Thoracic aorta (tissue), 2 donors: ENCODE data around the gene TNRC6A. TPM values are rescaled to one million over a fixed set of nuclear protein-coding genes. Genes with fewer than 3 reads are reported as not detected.

Source experiments
- ATAC-seq: fragments of 150-250 bp; one replicate; pipeline ENCODE4 v1.8.0; 2017; ENCODE audit warnings: low read depth; ENCODE audit not compliant: insufficient number of reproducible peaks, low FRiP score
- DNase-seq: peaks from one replicate; pipeline ENCODE4 v3.0.0-alpha.2; 2020; ENCODE audit warnings: low spot score
- H3K27ac ChIP-seq, 2 donors: fragments of 200-600 bp; sonication (generic); 1 replicate in 1 of 2; 2 replicates in 1 of 2; pipeline ENCODE4 v1.5.1; 2016; ENCODE audit warnings: mild to moderate bottlenecking in 2 of 2, moderate library complexity in 2 of 2
- H3K27me3 ChIP-seq: fragments of 200-600 bp; sonication (generic); replicated peaks from 2 replicates; pipeline ENCODE4 v1.6.0; 2016; ENCODE audit warnings: mild to moderate bottlenecking; ENCODE audit not compliant: insufficient read depth
- H3K36me3 ChIP-seq: fragments of 200-600 bp; sonication (generic); one replicate; pipeline ENCODE4 v1.5.1; 2016
- H3K4me1 ChIP-seq, 2 donors: fragments of 200-600 bp; sonication (generic); 1 replicate in 1 of 2; 2 replicates in 1 of 2; pipeline versions ENCODE4 v1.5.1 to v1.6.0; 2016; ENCODE audit warnings: low read depth in 2 of 2, mild to moderate bottlenecking in 1 of 2; ENCODE audit not compliant: control insufficient read depth in 1 of 2
- H3K4me3 ChIP-seq: fragments of 200-600 bp; sonication (generic); 2 replicates; pipeline ENCODE4 v1.5.1; 2016; ENCODE audit warnings: mild to moderate bottlenecking
- H3K9me3 ChIP-seq: fragments of 200-600 bp; sonication (generic); 2 replicates; pipeline ENCODE4 v1.5.1; 2016
- CTCF ChIP-seq: fragments of 200-600 bp; sonication (generic); IDR thresholded peaks from one replicate; pipeline ENCODE4 v1.5.1; 2019; ENCODE audit warnings: antibody characterized with exemption
- total RNA-seq, 2 donors: library from RNA; depleted of rRNA; stranded (reverse); fragments of >200 nt; gene quantifications; one replicate each; pipeline versions ENCODE4 v1.1.0 to v1.2.3, GENCODE V29; 2016

TNRC6A gene
- total RNA-seq, 2 donors from 2014 or later = 45.6 to 85.4 TPM

GRCh38 chr16:24789881-24790280 lies 60.4 kb downstream of the TNRC6A start:
- H3K36me3 ChIP-seq = peaks cover 40% of the 10 kb centered on the region
- no peak overlapping the region for H3K4me3 ChIP-seq
- H3K4me1 ChIP-seq = peaks cover 3 to 17% of the 10 kb centered on the region in 2 donors
- no peaks in the 10 kb centered on the region for H3K9me3 ChIP-seq
- no peak overlapping the region for H3K27ac ChIP-seq
- no peak for DNase-seq
- ATAC-seq = no peak
- TF ChIP-seq CTCF = no peak
- no peaks in the 10 kb centered on the region for H3K27me3 ChIP-seq

GRCh38 chr16:24800586-24800985 lies 71.1 kb downstream of the TNRC6A start:
- TF ChIP-seq CTCF = no peak
- H3K4me3 ChIP-seq = no peak overlapping the region
- DNase-seq (no peak), ATAC-seq (no peak)
- H3K9me3 ChIP-seq = no peaks in the 10 kb centered on the region
- H3K27ac ChIP-seq = no peak overlapping the region
- H3K36me3 ChIP-seq = peaks cover 69% of the 10 kb centered on the region
- no peaks in the 10 kb centered on the region for H3K4me1 ChIP-seq
- H3K27me3 ChIP-seq = no peaks in the 10 kb centered on the region

- no peaks in the 10 kb centered on the region for H3K27me3 ChIP-seq
- no peaks in the 10 kb centered on the region for H3K9me3 ChIP-seq
- no peak for ATAC-seq
- H3K4me3 ChIP-seq = no peak overlapping the region
- DNase-seq = no peak
- H3K36me3 ChIP-seq = peaks cover 75% of the 10 kb centered on the region
- no peak for TF ChIP-seq CTCF
- H3K4me1 ChIP-seq = no peaks in the 10 kb centered on the region
- no peak overlapping the region for H3K27ac ChIP-seq
Measured at GRCh38 chr16:24801761-24802302, 72.4 kb downstream of the TNRC6A start.

- H3K9me3 ChIP-seq = no peaks in the 10 kb centered on the region
- no peak overlapping the region for H3K4me3 ChIP-seq
- ATAC-seq (no peak), DNase-seq (no peak)
- H3K27ac ChIP-seq = no peak overlapping the region
- H3K4me1 ChIP-seq = no peaks in the 10 kb centered on the region
- TF ChIP-seq CTCF = no peak
- H3K36me3 ChIP-seq = peaks cover 72% of the 10 kb centered on the region
- no peaks in the 10 kb centered on the region for H3K27me3 ChIP-seq
Measured at GRCh38 chr16:24805484-24805883, 76.0 kb downstream of the TNRC6A start.

- no peak for TF ChIP-seq CTCF
- H3K27ac ChIP-seq = no peak overlapping the region
- no peaks in the 10 kb centered on the region for H3K27me3 ChIP-seq
- no peak overlapping the region for H3K4me3 ChIP-seq
- ATAC-seq (no peak), DNase-seq (no peak)
- peaks cover 59% of the 10 kb centered on the region for H3K36me3 ChIP-seq
- no peaks in the 10 kb centered on the region for H3K9me3 ChIP-seq
- peaks cover 0 to 6% of the 10 kb centered on the region in 2 donors for H3K4me1 ChIP-seq
Measured at GRCh38 chr16:24807301-24807700, 77.8 kb downstream of the TNRC6A start.
